Activated CD4-positive, alpha-beta T cell treated with anti-CD3 and anti-CD28 coated beads, Interleukin-2, amount 50 U/mL, for 4 hours (primary cell): ENCODE measurements around the gene HNRNPA2B1.
"Not testable (repeated sequence)": the region's sequence is repeated elsewhere in the genome, so short reads cannot be mapped to it uniquely, and the experiment has no call there.

Experiments used
- DNase-seq, 2 experiments: peaks; one replicate each; pipeline ENCODE4 v3.0.0-alpha.2; 2020

HNRNPA2B1 gene

GRCh38 chr7:26197153-26198115 lies 3.1 kb downstream of the HNRNPA2B1 start:
- no peak for DNase-seq

GRCh38 chr7:26195867-26196657 lies 4.5 kb downstream of the HNRNPA2B1 start:
- DNase-seq, result no peak

GRCh38 chr7:26195182-26195581 lies 5.4 kb downstream of the HNRNPA2B1 start:
- DNase-seq, result no peak

GRCh38 chr7:26194764-26195163 lies 5.8 kb downstream of the HNRNPA2B1 start:
- not testable (repeated sequence) for DNase-seq

GRCh38 chr7:26193432-26194207 lies 6.9 kb downstream of the HNRNPA2B1 start:
- no peak for DNase-seq

- DNase-seq, result no peak
These were observed 8.0 kb downstream of the HNRNPA2B1 start for GRCh38 chr7:26192485-26193087.

GRCh38 chr7:26191974-26192479 lies 8.5 kb downstream of the HNRNPA2B1 start:
- no peak for DNase-seq

- DNase-seq, result no peak
These were observed 9.1 kb downstream of the HNRNPA2B1 start for GRCh38 chr7:26191233-26191973.

GRCh38 chr7:26190417-26190869 lies 10.1 kb downstream of the HNRNPA2B1 start:
- DNase-seq, result no peak

- DNase-seq, result no peak
These were observed 10.8 kb downstream of the HNRNPA2B1 start for GRCh38 chr7:26189697-26190096.

- no peak for DNase-seq
These were observed 11.5 kb downstream of the HNRNPA2B1 start for GRCh38 chr7:26188957-26189541.

GRCh38 chr7:26188206-26188956 lies 12.2 kb downstream of the HNRNPA2B1 start:
- DNase-seq, result no peak

GRCh38 chr7:26187380-26188205 lies 13.0 kb downstream of the HNRNPA2B1 start:
- no peak for DNase-seq

- DNase-seq, result no peak
These were observed 13.9 kb downstream of the HNRNPA2B1 start for GRCh38 chr7:26186364-26187311.

GRCh38 chr7:26185844-26186180 lies 14.7 kb downstream of the HNRNPA2B1 start:
- DNase-seq, result no peak

GRCh38 chr7:26185131-26185843 lies 15.3 kb downstream of the HNRNPA2B1 start:
- DNase-seq, result no peak

GRCh38 chr7:26184281-26185101 lies 16.1 kb downstream of the HNRNPA2B1 start:
- DNase-seq, result not testable (repeated sequence)
